Measurements from ENCODE around the gene MRPL16. TPM values are rescaled to one million over a fixed set of nuclear protein-coding genes. Genes with fewer than 3 reads are reported as not detected.
"Not testable (repeated sequence)": the region's sequence is repeated elsewhere in the genome, so short reads cannot be mapped to it uniquely, and the experiment has no call there.

MRPL16 gene
- total RNA-seq, result 64.7 TPM
- long read RNA-seq, transcript MRPL16-201 (4 exons, 1,182 nt), result major isoform, 117 of 127 reads
- long read RNA-seq, partial matches to known transcripts, result 2 of 127 reads
- long read RNA-seq, other reads (novel, unspliced or antisense), result 6 of 127 reads

GRCh38 chr11:59810189-59810910 is at the start of gene MRPL16:
Gene MRPL16 (minus strand): TSS chr11:59810778. CDS start chr11:59810658, 120 bp downstream.
- intact Hi-C loops (cut with DNase I), result loop anchor here (2.0 kb wide), 1 partner anchor 56 kb away; the partner anchor contains the start of gene STX3
- peak; percentile 93 for DNase-seq (ENCODE audit: low spot score)

GRCh38 chr11:59859673-59860072 is 49.1 kb upstream of the MRPL16 start:
- intact Hi-C loops (cut with DNase I), result no loop called here
- no peak for DNase-seq (ENCODE audit: low spot score)

GRCh38 chr11:59857439-59858434 is 47.2 kb upstream of the MRPL16 start:
- intact Hi-C loops (cut with DNase I), result no loop called here
- no peak for DNase-seq (ENCODE audit: low spot score)

- DNase-seq (ENCODE audit: low spot score), result no peak
- intact Hi-C loops (cut with DNase I), result no loop called here
Observed at GRCh38 chr11:59854871-59855270, 44.3 kb upstream of the MRPL16 start.

GRCh38 chr11:59851416-59851815 is 40.8 kb upstream of the MRPL16 start:
- intact Hi-C loops (cut with DNase I); DNase-seq (ENCODE audit: low spot score): not testable (repeated sequence)

GRCh38 chr11:59849551-59849950 is 39.0 kb upstream of the MRPL16 start:
- intact Hi-C loops (cut with DNase I); DNase-seq (ENCODE audit: low spot score): not testable (repeated sequence)

GRCh38 chr11:59849129-59849528 is 38.6 kb upstream of the MRPL16 start:
- intact Hi-C loops (cut with DNase I), result no loop called here

GRCh38 chr11:59848439-59848838 is 37.9 kb upstream of the MRPL16 start:
- intact Hi-C loops (cut with DNase I); DNase-seq (ENCODE audit: low spot score): not testable (repeated sequence)

More at GRCh38 chr11:59849129-59849528, 38.6 kb upstream of the MRPL16 start:
- DNase-seq (ENCODE audit: low spot score), result no peak

- intact Hi-C loops (cut with DNase I), result no loop called here
Observed at GRCh38 chr11:59847626-59848025, 37.0 kb upstream of the MRPL16 start.

GRCh38 chr11:59846556-59846955 is 36.0 kb upstream of the MRPL16 start:
- DNase-seq (ENCODE audit: low spot score), result no peak
- intact Hi-C loops (cut with DNase I), result no loop called here

More at GRCh38 chr11:59847626-59848025, 37.0 kb upstream of the MRPL16 start:
- no peak for DNase-seq (ENCODE audit: low spot score)

- intact Hi-C loops (cut with DNase I), result no loop called here
- no peak for DNase-seq (ENCODE audit: low spot score)
Observed at GRCh38 chr11:59845399-59845798, 34.8 kb upstream of the MRPL16 start, which contains the start of gene CBLIF. Gene CBLIF (minus strand): TSS chr11:59845499. CDS start chr11:59845453, 46 bp downstream.

- no peak for DNase-seq (ENCODE audit: low spot score)
- intact Hi-C loops (cut with DNase I), result no loop called here
Observed at GRCh38 chr11:59842316-59842715, 31.7 kb upstream of the MRPL16 start.

GRCh38 chr11:59841514-59841913 is 30.9 kb upstream of the MRPL16 start:
- intact Hi-C loops (cut with DNase I), result no loop called here
- DNase-seq (ENCODE audit: low spot score), result no peak

- intact Hi-C loops (cut with DNase I), result no loop called here
- DNase-seq (ENCODE audit: low spot score), result no peak
Observed at GRCh38 chr11:59839615-59840014, 29.0 kb upstream of the MRPL16 start.

- intact Hi-C loops (cut with DNase I), result no loop called here
- DNase-seq (ENCODE audit: low spot score), result no peak
Observed at GRCh38 chr11:59833602-59834001, 23.0 kb upstream of the MRPL16 start.

GRCh38 chr11:59829358-59829757 is 18.8 kb upstream of the MRPL16 start:
- intact Hi-C loops (cut with DNase I), result no loop called here
- DNase-seq (ENCODE audit: low spot score), result no peak

- no peak for DNase-seq (ENCODE audit: low spot score)
- intact Hi-C loops (cut with DNase I), result loop anchor here (2.0 to 5.0 kb wide), 3 partner anchors 309 to 429 kb away; no protein-coding TSS in a partner anchor
Observed at GRCh38 chr11:59822989-59823566, 12.5 kb upstream of the MRPL16 start.

GRCh38 chr11:59818572-59818971 is 8.0 kb upstream of the MRPL16 start:
- intact Hi-C loops (cut with DNase I), result no loop called here
- DNase-seq (ENCODE audit: low spot score), result no peak

- intact Hi-C loops (cut with DNase I); DNase-seq (ENCODE audit: low spot score): not testable (repeated sequence)
Observed at GRCh38 chr11:59816434-59816833, 5.9 kb upstream of the MRPL16 start.

Data from cardiac septum (tissue), 1 donor.